Measurements from ENCODE around the gene WIPI1. TPM values are rescaled to one million over a fixed set of nuclear protein-coding genes. Genes with fewer than 3 reads are reported as not detected.

The WIPI1 gene
- total RNA-seq, 1 donor from 2014 or later = 49.9 TPM

- no peak for DNase-seq (ENCODE audit: low read depth)
- Histone ChIP-seq H3K27me3 (ENCODE audit: control insufficient read depth, insufficient read depth, low read length) (no peaks in the 10 kb centered on the region), H3K4me3 (ENCODE audit: low read depth, low read length) (no peak overlapping the region), H3K36me3 (ENCODE audit: control insufficient read depth, insufficient read depth, low read length) (peaks cover 3% of the 10 kb centered on the region)
- no peak for TF ChIP-seq CTCF (IDR thresholded peaks at IDR 0.05; ENCODE audit: insufficient read depth, low read length, poor library complexity, severe bottlenecking)
Measured at GRCh38 chr17:68429881-68430280, 27.4 kb downstream of the WIPI1 start.

GRCh38 chr17:68428498-68429172, 28.7 kb downstream of the WIPI1 start:
- peaks cover 1% of the 10 kb centered on the region for H3K36me3 ChIP-seq (ENCODE audit: control insufficient read depth, insufficient read depth, low read length)
- DNase-seq (ENCODE audit: low read depth) = no peak
- TF ChIP-seq CTCF (IDR thresholded peaks at IDR 0.05; ENCODE audit: insufficient read depth, low read length, poor library complexity, severe bottlenecking) = no peak

GRCh38 chr17:68427575-68427974, 29.7 kb downstream of the WIPI1 start:
- H3K4me3 ChIP-seq (ENCODE audit: low read depth, low read length) = no peak overlapping the region
- DNase-seq (ENCODE audit: low read depth) = no peak
- H3K27me3 ChIP-seq (ENCODE audit: control insufficient read depth, insufficient read depth, low read length) = no peaks in the 10 kb centered on the region
- H3K36me3 ChIP-seq (ENCODE audit: control insufficient read depth, insufficient read depth, low read length) = peaks cover 1% of the 10 kb centered on the region
- no peak for TF ChIP-seq CTCF (IDR thresholded peaks at IDR 0.05; ENCODE audit: insufficient read depth, low read length, poor library complexity, severe bottlenecking)

More at GRCh38 chr17:68428498-68429172, 28.7 kb downstream of the WIPI1 start:
- H3K27me3 ChIP-seq (ENCODE audit: control insufficient read depth, insufficient read depth, low read length) = no peaks in the 10 kb centered on the region
- H3K4me3 ChIP-seq (ENCODE audit: low read depth, low read length) = no peak overlapping the region

DNA sequence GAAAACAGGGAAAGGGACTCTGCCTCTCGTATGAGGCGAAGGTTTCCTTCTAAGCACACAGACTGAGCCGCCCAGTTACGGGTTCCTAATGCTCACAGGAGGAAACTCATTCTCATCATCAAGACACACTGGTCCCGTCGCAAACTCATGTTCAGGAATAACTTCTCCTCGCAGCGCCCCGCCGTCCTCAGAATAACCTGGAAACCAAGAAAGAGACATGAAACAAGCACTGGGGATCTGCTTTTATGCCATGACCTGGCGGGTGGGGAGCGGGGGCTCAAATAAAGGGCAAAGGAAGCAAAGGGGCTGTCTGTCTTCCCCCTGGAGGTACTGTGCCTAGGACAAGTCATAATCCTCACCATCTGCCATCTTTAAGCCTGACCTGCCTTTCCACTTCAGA, 31.3 kb downstream of the WIPI1 start:
- TF ChIP-seq CTCF (IDR thresholded peaks at IDR 0.05; ENCODE audit: insufficient read depth, low read length, poor library complexity, severe bottlenecking) = no peak
- no peak for DNase-seq (ENCODE audit: low read depth)
- Histone ChIP-seq H3K4me3 (ENCODE audit: low read depth, low read length) (no peak overlapping the region), H3K36me3 (ENCODE audit: control insufficient read depth, insufficient read depth, low read length) (no peaks in the 10 kb centered on the region), H3K27me3 (ENCODE audit: control insufficient read depth, insufficient read depth, low read length) (no peaks in the 10 kb centered on the region)

DNA sequence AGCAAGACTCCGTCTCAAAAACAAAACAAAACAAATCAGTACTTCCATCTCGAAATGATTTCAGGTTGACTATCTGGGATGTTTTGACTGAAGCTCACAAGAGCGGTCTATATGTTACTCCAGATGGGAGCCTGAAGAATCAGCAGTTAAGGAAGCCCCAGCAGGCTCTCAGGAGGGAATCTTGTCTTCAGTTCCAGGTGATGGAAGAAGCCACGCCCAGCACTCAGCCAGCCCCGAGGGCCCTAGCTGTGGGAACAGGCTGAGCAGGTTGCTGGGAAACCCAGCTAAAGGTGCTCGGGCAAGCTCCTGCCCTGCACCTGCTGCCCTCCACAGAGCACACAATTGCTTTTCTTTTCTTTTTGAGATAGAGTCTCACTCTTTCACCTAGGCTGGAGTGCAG, 32.4 kb downstream of the WIPI1 start:
- no peak for DNase-seq (ENCODE audit: low read depth)
- Histone ChIP-seq H3K4me3 (ENCODE audit: low read depth, low read length) (no peak overlapping the region), H3K27me3 (ENCODE audit: control insufficient read depth, insufficient read depth, low read length) (no peaks in the 10 kb centered on the region), H3K36me3 (ENCODE audit: control insufficient read depth, insufficient read depth, low read length) (no peaks in the 10 kb centered on the region)
- TF ChIP-seq CTCF (IDR thresholded peaks at IDR 0.05; ENCODE audit: insufficient read depth, low read length, poor library complexity, severe bottlenecking) = no peak

- Histone ChIP-seq H3K4me3 (ENCODE audit: low read depth, low read length) (no peak overlapping the region), H3K27me3 (ENCODE audit: control insufficient read depth, insufficient read depth, low read length) (no peaks in the 10 kb centered on the region), H3K36me3 (ENCODE audit: control insufficient read depth, insufficient read depth, low read length) (no peaks in the 10 kb centered on the region)
- no peak for TF ChIP-seq CTCF (IDR thresholded peaks at IDR 0.05; ENCODE audit: insufficient read depth, low read length, poor library complexity, severe bottlenecking)
- no peak for DNase-seq (ENCODE audit: low read depth)
Measured at GRCh38 chr17:68424203-68424602, 33.1 kb downstream of the WIPI1 start.
